ENCODE results near the gene FKBP1A. TPM values are rescaled to one million over a fixed set of nuclear protein-coding genes. Genes with fewer than 3 reads are reported as not detected.

FKBP1A gene
- total RNA-seq, 1 experiment from 2014 or later: 166 TPM

DNA sequence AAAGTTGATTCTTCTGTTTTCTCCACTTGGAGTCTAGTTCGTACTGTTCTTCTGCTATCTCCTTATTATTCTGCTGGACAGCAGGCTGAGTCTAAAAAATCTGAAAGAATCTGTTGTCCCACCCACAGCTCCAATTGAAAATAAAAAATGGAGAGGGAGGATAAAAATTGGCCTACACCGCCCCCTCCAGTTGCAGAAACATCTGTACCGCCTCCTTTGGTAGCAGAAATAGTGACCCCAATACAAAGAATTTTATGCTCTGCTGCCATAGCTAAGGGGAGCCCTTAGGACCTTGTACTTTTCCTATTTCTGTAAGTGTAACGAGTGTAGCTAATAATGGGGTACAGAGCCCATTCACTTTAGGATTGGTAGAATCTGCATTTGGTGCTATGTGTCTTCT, 4.9 kb upstream of the FKBP1A start:
- no peak for DNase-seq
- Mint-ChIP-seq H3K4me1 (ENCODE audit: low read depth, unreplicated experiment) (peaks cover 19% of the 10 kb centered on the region), H3K27me3 (ENCODE audit: unreplicated experiment) (peaks cover 11% of the 10 kb centered on the region), H3K9me3 (ENCODE audit: low read depth, unreplicated experiment) (no peaks in the 10 kb centered on the region), H3K27ac (ENCODE audit: unreplicated experiment) (no peak overlapping the region), H3K36me3 (ENCODE audit: insufficient read depth, unreplicated experiment) (peaks cover 6% of the 10 kb centered on the region), H3K4me3 (ENCODE audit: low read depth, unreplicated experiment) (no peak overlapping the region)
- TF ChIP-seq, protein P1, sequence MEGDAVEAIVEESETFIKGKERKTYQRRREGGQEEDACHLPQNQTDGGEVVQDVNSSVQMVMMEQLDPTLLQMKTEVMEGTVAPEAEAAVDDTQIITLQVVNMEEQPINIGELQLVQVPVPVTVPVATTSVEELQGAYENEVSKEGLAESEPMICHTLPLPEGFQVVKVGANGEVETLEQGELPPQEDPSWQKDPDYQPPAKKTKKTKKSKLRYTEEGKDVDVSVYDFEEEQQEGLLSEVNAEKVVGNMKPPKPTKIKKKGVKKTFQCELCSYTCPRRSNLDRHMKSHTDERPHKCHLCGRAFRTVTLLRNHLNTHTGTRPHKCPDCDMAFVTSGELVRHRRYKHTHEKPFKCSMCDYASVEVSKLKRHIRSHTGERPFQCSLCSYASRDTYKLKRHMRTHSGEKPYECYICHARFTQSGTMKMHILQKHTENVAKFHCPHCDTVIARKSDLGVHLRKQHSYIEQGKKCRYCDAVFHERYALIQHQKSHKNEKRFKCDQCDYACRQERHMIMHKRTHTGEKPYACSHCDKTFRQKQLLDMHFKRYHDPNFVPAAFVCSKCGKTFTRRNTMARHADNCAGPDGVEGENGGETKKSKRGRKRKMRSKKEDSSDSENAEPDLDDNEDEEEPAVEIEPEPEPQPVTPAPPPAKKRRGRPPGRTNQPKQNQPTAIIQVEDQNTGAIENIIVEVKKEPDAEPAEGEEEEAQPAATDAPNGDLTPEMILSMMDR (IDR thresholded peaks at IDR 0.05; ENCODE audit: unreplicated experiment): no peak
- CTCF ChIA-PET: interaction anchor here (0.6 kb wide), 1 partner anchor 72 kb away, joined by 3 read pairs; no protein-coding TSS in a partner anchor
- BruUV-seq (replicated peaks): no TSS peak
- intact Hi-C loops (cut with micrococcal nuclease; ENCODE audit: unreplicated experiment): no loop called here

DNA sequence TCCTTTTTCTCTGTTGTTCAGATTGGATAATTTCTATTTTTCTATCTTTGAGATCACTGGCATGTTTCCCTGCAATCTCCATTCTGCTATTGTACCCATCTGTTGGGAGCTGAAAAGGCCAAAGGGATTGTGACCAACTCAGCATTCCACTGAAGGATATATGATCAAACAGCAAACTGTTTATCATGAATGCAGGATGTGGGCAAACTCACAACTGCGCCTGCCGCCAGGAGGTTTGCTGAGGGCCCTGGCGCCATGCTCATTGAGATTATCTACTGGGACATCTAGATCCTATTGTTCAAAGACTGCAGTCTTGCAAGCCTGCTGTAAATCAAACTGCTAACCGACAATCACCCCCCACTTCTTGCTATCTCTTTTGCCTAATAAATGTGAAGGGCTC, 3.8 kb upstream of the FKBP1A start:
- Mint-ChIP-seq H3K27me3 (ENCODE audit: unreplicated experiment) (peaks cover 11% of the 10 kb centered on the region), H3K9me3 (ENCODE audit: low read depth, unreplicated experiment) (no peaks in the 10 kb centered on the region), H3K36me3 (ENCODE audit: insufficient read depth, unreplicated experiment) (peaks cover 16% of the 10 kb centered on the region), H3K4me3 (ENCODE audit: low read depth, unreplicated experiment) (no peak overlapping the region), H3K27ac (ENCODE audit: unreplicated experiment) (no peak overlapping the region), H3K4me1 (ENCODE audit: low read depth, unreplicated experiment) (peaks cover 12% of the 10 kb centered on the region)
- no peak for DNase-seq
- no TSS peak for BruUV-seq (replicated peaks)
- intact Hi-C loops (cut with micrococcal nuclease; ENCODE audit: unreplicated experiment): no loop called here
- TF ChIP-seq, protein P1 (IDR thresholded peaks at IDR 0.05; ENCODE audit: unreplicated experiment): no peak
- CTCF ChIA-PET: no interaction called here

DNA sequence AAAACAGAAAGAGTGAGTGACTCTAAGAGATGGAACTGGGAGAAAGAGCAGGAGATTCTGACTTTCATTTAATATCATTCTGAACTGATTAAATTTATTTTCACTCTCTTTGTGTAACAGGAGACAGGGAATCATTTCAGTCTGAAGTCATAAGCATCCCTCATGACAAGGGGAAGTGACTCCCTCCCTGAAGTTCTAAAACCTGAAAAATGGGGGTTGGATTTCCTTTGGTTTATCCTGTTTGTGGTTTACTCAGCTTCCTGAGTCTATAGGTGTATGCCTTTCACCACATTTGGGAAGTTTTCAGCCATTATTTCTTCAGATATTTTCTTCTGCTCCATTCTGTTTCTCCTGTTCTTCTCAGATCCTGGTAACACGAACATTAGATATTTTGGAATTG, 3.4 kb upstream of the FKBP1A start:
- intact Hi-C loops (cut with micrococcal nuclease; ENCODE audit: unreplicated experiment): no loop called here
- H3K36me3 Mint-ChIP-seq (ENCODE audit: insufficient read depth, unreplicated experiment): peaks cover 18% of the 10 kb centered on the region
- no TSS peak for BruUV-seq (replicated peaks)
- CTCF ChIA-PET: no interaction called here
- no peak for DNase-seq
- no peak overlapping the region for H3K27ac Mint-ChIP-seq (ENCODE audit: unreplicated experiment)
- no peaks in the 10 kb centered on the region for H3K9me3 Mint-ChIP-seq (ENCODE audit: low read depth, unreplicated experiment)
- peaks cover 12% of the 10 kb centered on the region for H3K4me1 Mint-ChIP-seq (ENCODE audit: low read depth, unreplicated experiment)
- TF ChIP-seq, protein P1 (IDR thresholded peaks at IDR 0.05; ENCODE audit: unreplicated experiment): no peak
- peaks cover 11% of the 10 kb centered on the region for H3K27me3 Mint-ChIP-seq (ENCODE audit: unreplicated experiment)
- no peak overlapping the region for H3K4me3 Mint-ChIP-seq (ENCODE audit: low read depth, unreplicated experiment)

DNA sequence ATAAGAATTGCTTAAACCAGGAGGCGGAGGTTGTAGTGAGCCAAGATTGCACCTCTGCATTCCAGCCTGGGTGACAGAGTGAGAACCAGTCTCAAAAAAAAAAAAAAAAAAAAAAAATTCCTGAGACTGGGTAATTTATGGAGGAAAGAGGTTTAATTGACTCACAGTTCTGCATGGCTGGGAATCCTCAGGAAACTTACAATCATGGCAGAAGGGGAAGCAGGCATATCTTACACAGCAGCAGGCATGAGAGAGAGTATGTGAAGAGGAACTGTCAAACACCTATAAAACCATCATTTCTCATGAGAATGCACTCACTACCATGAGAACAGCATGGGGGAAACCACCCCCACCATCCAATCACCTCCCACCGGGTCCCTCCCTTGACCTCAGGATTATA, 1.8 kb upstream of the FKBP1A start:
- peaks cover 11% of the 10 kb centered on the region for H3K27me3 Mint-ChIP-seq (ENCODE audit: unreplicated experiment)

More for the DNA sequence above, 1.8 kb upstream of the FKBP1A start:
- H3K27ac Mint-ChIP-seq (ENCODE audit: unreplicated experiment): no peak overlapping the region
- BruUV-seq (replicated peaks): no TSS peak
- TF ChIP-seq, protein P1 (IDR thresholded peaks at IDR 0.05; ENCODE audit: unreplicated experiment): no peak
- no peak for DNase-seq
- intact Hi-C loops (cut with micrococcal nuclease; ENCODE audit: unreplicated experiment): no loop called here
- no peak overlapping the region for H3K4me3 Mint-ChIP-seq (ENCODE audit: low read depth, unreplicated experiment)
- H3K36me3 Mint-ChIP-seq (ENCODE audit: insufficient read depth, unreplicated experiment): peaks cover 18% of the 10 kb centered on the region
- no peaks in the 10 kb centered on the region for H3K4me1 Mint-ChIP-seq (ENCODE audit: low read depth, unreplicated experiment)
- CTCF ChIA-PET: no interaction called here
- no peaks in the 10 kb centered on the region for H3K9me3 Mint-ChIP-seq (ENCODE audit: low read depth, unreplicated experiment)

All from Calu3 (cell line).